Liver (tissue), 3 donors: ENCODE results near the gene COL8A1.

Source experiments
- EGR1 ChIP-seq, 2 donors: IDR thresholded peaks; 2 replicates each; pipeline ENCODE4 v1.6.1; 2016 to 2018; ENCODE audit warnings: antibody characterized with exemption in 2 of 2, low read depth in 2 of 2
- FOXA2 ChIP-seq: IDR thresholded peaks from 2 replicates; pipeline ENCODE4 v1.6.1; 2016; ENCODE audit warnings: antibody characterized with exemption
- GABPA ChIP-seq, 2 donors: IDR thresholded peaks in 1 of 2; conservative IDR thresholded peaks in 1 of 2; 2 replicates each; pipeline ENCODE4 v1.6.1; 2016; ENCODE audit warnings: antibody characterized with exemption in 2 of 2, mild to moderate bottlenecking in 1 of 2, moderate library complexity in 1 of 2
- JUND ChIP-seq, 2 donors: IDR thresholded peaks; 2 replicates each; pipeline ENCODE4 v1.6.1; 2016; ENCODE audit warnings: antibody characterized with exemption in 2 of 2
- NR2F2 ChIP-seq: IDR thresholded peaks from 2 replicates; pipeline ENCODE4 v1.6.1; 2016; ENCODE audit warnings: antibody characterized with exemption
- RAD21 ChIP-seq, 2 donors: IDR thresholded peaks; 2 replicates each; pipeline ENCODE4 v1.6.1; 2016; ENCODE audit warnings: antibody characterized with exemption in 2 of 2, mild to moderate bottlenecking in 2 of 2
- RXRA ChIP-seq, 2 donors: IDR thresholded peaks; 2 replicates each; pipeline ENCODE4 v1.6.1; 2017 to 2018; ENCODE audit warnings: antibody characterized with exemption in 2 of 2, mild to moderate bottlenecking in 1 of 2
- SP1 ChIP-seq: IDR thresholded peaks from 2 replicates; pipeline ENCODE4 v1.6.1; 2018; ENCODE audit warnings: antibody characterized with exemption, mild to moderate bottlenecking
- TAF1 ChIP-seq: conservative IDR thresholded peaks from 2 replicates; pipeline ENCODE4 v1.6.1; 2016; ENCODE audit warnings: antibody characterized with exemption, mild to moderate bottlenecking
- YY1 ChIP-seq: IDR thresholded peaks from 2 replicates; pipeline ENCODE4 v1.6.1; 2016; ENCODE audit warnings: antibody characterized with exemption, mild to moderate bottlenecking
- TF ChIP-seq, protein P1 (sequence below): fragments of 150-350 bp; IDR thresholded peaks from 2 replicates; pipeline ENCODE4 v1.5.1; 2017; ENCODE audit warnings: improper control_type of control experiment, low read depth, low read length; ENCODE audit not compliant: missing input control
- TF ChIP-seq, protein P2 (sequence below): IDR thresholded peaks from 2 replicates; pipeline ENCODE4 v1.6.1; 2016; ENCODE audit warnings: antibody characterized with exemption, mild to moderate bottlenecking
- TF ChIP-seq, protein P3 (sequence below): IDR thresholded peaks from 2 replicates; pipeline ENCODE4 v1.6.1; 2016; ENCODE audit warnings: antibody characterized with exemption
- TF ChIP-seq, protein P4 (sequence below): IDR thresholded peaks from 2 replicates; pipeline ENCODE4 v1.6.1; 2016; ENCODE audit warnings: antibody characterized with exemption
- donor health status: healthy.
- donor health status: healthy.

DNA sequence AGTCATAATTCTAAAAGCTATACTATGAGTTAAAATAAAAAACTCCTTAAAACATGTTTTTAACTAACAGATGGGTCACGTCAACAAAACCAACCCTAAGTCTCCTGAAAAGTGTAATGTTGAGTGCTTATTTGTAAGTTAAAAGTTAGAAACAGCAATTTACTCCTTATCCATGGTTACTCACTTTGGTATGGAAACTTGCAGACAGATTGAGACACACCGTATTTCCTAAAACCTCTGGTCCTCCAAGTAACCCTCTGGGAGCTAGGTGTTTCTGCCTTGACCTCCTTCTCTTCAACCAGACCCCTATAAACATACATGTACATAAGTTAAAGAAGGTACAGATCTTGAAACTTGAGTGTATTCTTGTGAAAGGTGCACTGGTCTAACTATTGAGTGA, 3.1 kb downstream of the COL8A1 start:
- TF ChIP-seq, protein P1, sequence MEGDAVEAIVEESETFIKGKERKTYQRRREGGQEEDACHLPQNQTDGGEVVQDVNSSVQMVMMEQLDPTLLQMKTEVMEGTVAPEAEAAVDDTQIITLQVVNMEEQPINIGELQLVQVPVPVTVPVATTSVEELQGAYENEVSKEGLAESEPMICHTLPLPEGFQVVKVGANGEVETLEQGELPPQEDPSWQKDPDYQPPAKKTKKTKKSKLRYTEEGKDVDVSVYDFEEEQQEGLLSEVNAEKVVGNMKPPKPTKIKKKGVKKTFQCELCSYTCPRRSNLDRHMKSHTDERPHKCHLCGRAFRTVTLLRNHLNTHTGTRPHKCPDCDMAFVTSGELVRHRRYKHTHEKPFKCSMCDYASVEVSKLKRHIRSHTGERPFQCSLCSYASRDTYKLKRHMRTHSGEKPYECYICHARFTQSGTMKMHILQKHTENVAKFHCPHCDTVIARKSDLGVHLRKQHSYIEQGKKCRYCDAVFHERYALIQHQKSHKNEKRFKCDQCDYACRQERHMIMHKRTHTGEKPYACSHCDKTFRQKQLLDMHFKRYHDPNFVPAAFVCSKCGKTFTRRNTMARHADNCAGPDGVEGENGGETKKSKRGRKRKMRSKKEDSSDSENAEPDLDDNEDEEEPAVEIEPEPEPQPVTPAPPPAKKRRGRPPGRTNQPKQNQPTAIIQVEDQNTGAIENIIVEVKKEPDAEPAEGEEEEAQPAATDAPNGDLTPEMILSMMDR: no peak
- TF ChIP-seq YY1 (no peak), EGR1 (IDR thresholded peaks at IDR 0.05; ENCODE audit: low read depth in 2 of 2) (no peak), JUND (IDR thresholded peaks at IDR 0.05) (no peak), RAD21 (IDR thresholded peaks at IDR 0.05) (no peak), NR2F2 (no peak), SP1 (no peak), GABPA (IDR thresholded peaks at IDR 0.05 in 1 of 2, conservative IDR thresholded peaks at IDR 0.05 in 1 of 2) (no peak), RXRA (IDR thresholded peaks at IDR 0.05) (no peak), TAF1 (no peak), FOXA2 (no peak)
- TF ChIP-seq, protein P2, sequence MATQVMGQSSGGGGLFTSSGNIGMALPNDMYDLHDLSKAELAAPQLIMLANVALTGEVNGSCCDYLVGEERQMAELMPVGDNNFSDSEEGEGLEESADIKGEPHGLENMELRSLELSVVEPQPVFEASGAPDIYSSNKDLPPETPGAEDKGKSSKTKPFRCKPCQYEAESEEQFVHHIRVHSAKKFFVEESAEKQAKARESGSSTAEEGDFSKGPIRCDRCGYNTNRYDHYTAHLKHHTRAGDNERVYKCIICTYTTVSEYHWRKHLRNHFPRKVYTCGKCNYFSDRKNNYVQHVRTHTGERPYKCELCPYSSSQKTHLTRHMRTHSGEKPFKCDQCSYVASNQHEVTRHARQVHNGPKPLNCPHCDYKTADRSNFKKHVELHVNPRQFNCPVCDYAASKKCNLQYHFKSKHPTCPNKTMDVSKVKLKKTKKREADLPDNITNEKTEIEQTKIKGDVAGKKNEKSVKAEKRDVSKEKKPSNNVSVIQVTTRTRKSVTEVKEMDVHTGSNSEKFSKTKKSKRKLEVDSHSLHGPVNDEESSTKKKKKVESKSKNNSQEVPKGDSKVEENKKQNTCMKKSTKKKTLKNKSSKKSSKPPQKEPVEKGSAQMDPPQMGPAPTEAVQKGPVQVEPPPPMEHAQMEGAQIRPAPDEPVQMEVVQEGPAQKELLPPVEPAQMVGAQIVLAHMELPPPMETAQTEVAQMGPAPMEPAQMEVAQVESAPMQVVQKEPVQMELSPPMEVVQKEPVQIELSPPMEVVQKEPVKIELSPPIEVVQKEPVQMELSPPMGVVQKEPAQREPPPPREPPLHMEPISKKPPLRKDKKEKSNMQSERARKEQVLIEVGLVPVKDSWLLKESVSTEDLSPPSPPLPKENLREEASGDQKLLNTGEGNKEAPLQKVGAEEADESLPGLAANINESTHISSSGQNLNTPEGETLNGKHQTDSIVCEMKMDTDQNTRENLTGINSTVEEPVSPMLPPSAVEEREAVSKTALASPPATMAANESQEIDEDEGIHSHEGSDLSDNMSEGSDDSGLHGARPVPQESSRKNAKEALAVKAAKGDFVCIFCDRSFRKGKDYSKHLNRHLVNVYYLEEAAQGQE: no peak
- TF ChIP-seq, protein P3, sequence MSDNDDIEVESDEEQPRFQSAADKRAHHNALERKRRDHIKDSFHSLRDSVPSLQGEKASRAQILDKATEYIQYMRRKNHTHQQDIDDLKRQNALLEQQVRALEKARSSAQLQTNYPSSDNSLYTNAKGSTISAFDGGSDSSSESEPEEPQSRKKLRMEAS: no peak
- TF ChIP-seq, protein P4, sequence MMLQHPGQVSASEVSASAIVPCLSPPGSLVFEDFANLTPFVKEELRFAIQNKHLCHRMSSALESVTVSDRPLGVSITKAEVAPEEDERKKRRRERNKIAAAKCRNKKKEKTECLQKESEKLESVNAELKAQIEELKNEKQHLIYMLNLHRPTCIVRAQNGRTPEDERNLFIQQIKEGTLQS: no peak
